Glutamatergic neuron (in vitro differentiated cells): ENCODE measurements around the gene ASTN2. TPM values are rescaled to one million over a fixed set of nuclear protein-coding genes. Genes with fewer than 3 reads are reported as not detected.

ENCODE experiments used
- DNase-seq: peaks from one replicate; pipeline ENCODE4 v3.0.0; 2022
- H3K27ac Mint-ChIP-seq: one replicate; pipeline ENCODE4 v1.8.0; 2020; ENCODE audit warnings: mild to moderate bottlenecking, mixed read lengths, inconsistent platforms; ENCODE audit not compliant: unreplicated experiment
- H3K27me3 Mint-ChIP-seq: one replicate; pipeline ENCODE4 v1.8.0; 2020; ENCODE audit warnings: mild to moderate bottlenecking, moderate library complexity, mixed read lengths, inconsistent platforms; ENCODE audit not compliant: unreplicated experiment
- H3K36me3 Mint-ChIP-seq: one replicate; pipeline ENCODE4 v1.8.0; 2020; ENCODE audit warnings: mild to moderate bottlenecking, mixed read lengths, inconsistent platforms; ENCODE audit not compliant: unreplicated experiment
- H3K4me1 Mint-ChIP-seq: one replicate; pipeline ENCODE4 v1.8.0; 2020; ENCODE audit warnings: mild to moderate bottlenecking, low read depth, mixed read lengths, inconsistent platforms; ENCODE audit not compliant: unreplicated experiment
- H3K4me3 Mint-ChIP-seq: one replicate; pipeline ENCODE4 v1.8.0; 2020; ENCODE audit warnings: mild to moderate bottlenecking, mixed read lengths, inconsistent platforms; ENCODE audit not compliant: unreplicated experiment
- H3K9me3 Mint-ChIP-seq: one replicate; pipeline ENCODE4 v1.8.0; 2020; ENCODE audit warnings: mild to moderate bottlenecking, moderate library complexity, mixed read lengths, inconsistent platforms; ENCODE audit not compliant: unreplicated experiment
- total RNA-seq: library from RNA; stranded (reverse); fragmentation: NEBNext Ultra II Directional; extraction: Animal tissue kit (Norgen Biotek cat#: 25700); gene quantifications from one replicate; pipeline ENCODE4 v1.2.1, GENCODE V29; 2021; ENCODE audit not compliant: unreplicated experiment
- TF ChIP-seq, protein P1 (sequence below): fragments of 200-600 bp; sonication (generic); IDR thresholded peaks from one replicate; pipeline ENCODE4 v1.5.0; 2021; ENCODE audit not compliant: partially characterized antibody, unreplicated experiment

ASTN2 gene
- total RNA-seq, 1 donor from 2014 or later: 134 TPM

DNA sequence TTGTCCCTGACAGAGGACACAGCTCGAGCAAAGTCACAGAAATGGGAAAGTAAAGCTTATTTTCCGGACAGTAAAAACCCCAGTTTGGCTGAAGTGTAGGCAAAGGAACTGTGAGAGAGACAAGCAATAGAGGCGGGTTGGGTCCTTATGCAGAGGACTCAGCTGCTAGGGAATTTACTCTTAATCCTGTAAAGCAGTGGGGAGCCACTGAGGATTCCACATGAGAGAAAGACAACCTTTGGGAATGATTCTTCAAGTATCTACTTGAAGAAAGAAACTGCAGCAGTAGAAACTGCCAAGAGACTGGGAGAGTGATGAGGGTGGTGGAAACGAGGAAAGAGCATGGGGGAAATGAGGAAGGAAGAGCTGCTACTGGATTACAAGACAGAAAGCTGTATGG lies 20.2 kb downstream of the ASTN2 start:
- H3K36me3 Mint-ChIP-seq: no peaks in the 10 kb centered on the region
- no peak for DNase-seq
- no peak overlapping the region for H3K27ac Mint-ChIP-seq
- peaks cover 6% of the 10 kb centered on the region for H3K27me3 Mint-ChIP-seq
- H3K4me1 Mint-ChIP-seq: peaks cover 44% of the 10 kb centered on the region
- peaks cover 4% of the 10 kb centered on the region for H3K9me3 Mint-ChIP-seq
- H3K4me3 Mint-ChIP-seq: peak overlapping the region; percentile 7
- TF ChIP-seq, protein P1, sequence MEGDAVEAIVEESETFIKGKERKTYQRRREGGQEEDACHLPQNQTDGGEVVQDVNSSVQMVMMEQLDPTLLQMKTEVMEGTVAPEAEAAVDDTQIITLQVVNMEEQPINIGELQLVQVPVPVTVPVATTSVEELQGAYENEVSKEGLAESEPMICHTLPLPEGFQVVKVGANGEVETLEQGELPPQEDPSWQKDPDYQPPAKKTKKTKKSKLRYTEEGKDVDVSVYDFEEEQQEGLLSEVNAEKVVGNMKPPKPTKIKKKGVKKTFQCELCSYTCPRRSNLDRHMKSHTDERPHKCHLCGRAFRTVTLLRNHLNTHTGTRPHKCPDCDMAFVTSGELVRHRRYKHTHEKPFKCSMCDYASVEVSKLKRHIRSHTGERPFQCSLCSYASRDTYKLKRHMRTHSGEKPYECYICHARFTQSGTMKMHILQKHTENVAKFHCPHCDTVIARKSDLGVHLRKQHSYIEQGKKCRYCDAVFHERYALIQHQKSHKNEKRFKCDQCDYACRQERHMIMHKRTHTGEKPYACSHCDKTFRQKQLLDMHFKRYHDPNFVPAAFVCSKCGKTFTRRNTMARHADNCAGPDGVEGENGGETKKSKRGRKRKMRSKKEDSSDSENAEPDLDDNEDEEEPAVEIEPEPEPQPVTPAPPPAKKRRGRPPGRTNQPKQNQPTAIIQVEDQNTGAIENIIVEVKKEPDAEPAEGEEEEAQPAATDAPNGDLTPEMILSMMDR: no peak

DNA sequence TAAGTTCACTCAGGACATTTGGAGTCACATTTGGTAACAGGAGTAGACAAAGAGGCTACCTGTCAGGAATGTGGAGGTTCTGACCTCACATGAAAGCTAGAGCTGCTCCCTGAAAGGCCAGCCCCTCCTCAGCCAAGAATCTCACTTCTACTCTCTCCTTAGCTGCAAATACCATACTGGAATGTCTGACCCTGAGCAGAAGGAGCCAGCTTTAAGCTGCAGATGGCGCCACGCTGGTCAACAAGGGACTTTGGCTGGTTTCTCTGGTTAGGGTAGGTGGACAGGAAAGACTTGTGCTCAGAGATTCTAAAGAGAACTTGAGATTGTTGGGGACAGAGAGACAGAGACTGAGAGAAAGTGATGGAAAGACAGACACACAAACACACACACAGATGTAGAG lies 21.9 kb downstream of the ASTN2 start:
- Mint-ChIP-seq H3K36me3 (no peaks in the 10 kb centered on the region), H3K9me3 (peaks cover 3% of the 10 kb centered on the region), H3K27ac (no peak overlapping the region), H3K4me1 (peaks cover 31% of the 10 kb centered on the region), H3K4me3 (no peak overlapping the region), H3K27me3 (peaks cover 6% of the 10 kb centered on the region)
- TF ChIP-seq, protein P1: no peak
- no peak for DNase-seq

DNA sequence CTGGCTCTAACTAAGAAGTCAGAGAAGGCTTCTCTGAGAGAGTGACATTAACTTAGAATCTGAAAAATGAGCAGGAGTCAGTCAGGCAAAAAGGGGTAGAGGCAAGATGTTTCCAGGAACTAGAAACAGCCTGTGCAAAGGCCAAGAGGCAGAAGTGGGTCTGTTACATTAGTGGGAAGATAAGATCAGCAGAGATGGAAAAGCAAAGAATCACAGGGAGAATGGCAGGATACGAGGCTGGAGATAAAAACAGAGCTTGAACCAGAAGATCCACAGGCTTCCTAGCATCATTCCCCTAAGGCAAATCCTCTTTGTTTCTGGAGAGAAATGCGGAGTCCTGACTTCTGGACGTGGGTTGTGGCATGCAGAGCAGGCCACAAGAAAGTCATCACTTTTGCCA lies 27.4 kb downstream of the ASTN2 start:
- H3K36me3 Mint-ChIP-seq: no peaks in the 10 kb centered on the region
- DNase-seq: no peak
- no peaks in the 10 kb centered on the region for H3K27me3 Mint-ChIP-seq
- H3K4me1 Mint-ChIP-seq: peaks cover 9% of the 10 kb centered on the region
- H3K27ac Mint-ChIP-seq: no peak overlapping the region
- no peak overlapping the region for H3K4me3 Mint-ChIP-seq
- H3K9me3 Mint-ChIP-seq: peaks cover 2% of the 10 kb centered on the region
- TF ChIP-seq, protein P1: no peak

- H3K27me3 Mint-ChIP-seq: peaks cover 7% of the 10 kb centered on the region
- H3K36me3 Mint-ChIP-seq: peaks cover 8% of the 10 kb centered on the region
- H3K4me3 Mint-ChIP-seq: no peak overlapping the region
- peaks cover 35% of the 10 kb centered on the region for H3K4me1 Mint-ChIP-seq
- no peak overlapping the region for H3K27ac Mint-ChIP-seq
- TF ChIP-seq, protein P1: no peak
- H3K9me3 Mint-ChIP-seq: peaks cover 3% of the 10 kb centered on the region
- no peak for DNase-seq
Observed at GRCh38 chr9:117379341-117379740, 35.5 kb downstream of the ASTN2 start.

DNA sequence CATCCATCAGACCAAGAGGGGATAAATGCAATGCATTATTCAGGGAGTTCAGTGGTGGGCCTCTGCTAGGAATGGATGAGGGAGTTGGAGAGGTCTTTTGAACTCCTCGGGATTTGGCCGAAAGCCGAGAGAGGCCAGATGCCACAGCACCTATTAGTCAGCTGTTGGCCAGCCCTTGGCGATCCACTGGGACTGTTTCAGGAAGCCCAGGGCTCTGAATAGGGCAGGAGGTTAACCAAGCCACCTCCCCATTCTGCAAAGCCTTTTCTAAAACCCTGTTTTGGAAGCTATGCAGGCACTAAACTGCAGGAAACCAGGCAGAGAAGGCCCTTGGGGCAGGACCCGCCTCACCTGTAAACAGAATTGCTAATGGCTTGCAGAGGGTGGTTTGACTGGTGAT lies 37.8 kb downstream of the ASTN2 start:
- TF ChIP-seq, protein P1: no peak
- peaks cover 8% of the 10 kb centered on the region for H3K27me3 Mint-ChIP-seq
- peaks cover 3% of the 10 kb centered on the region for H3K9me3 Mint-ChIP-seq
- H3K36me3 Mint-ChIP-seq: peaks cover 8% of the 10 kb centered on the region
- peaks cover 44% of the 10 kb centered on the region for H3K4me1 Mint-ChIP-seq
- peak; percentile 60 for DNase-seq
- peak overlapping the region; percentile 96 for H3K27ac Mint-ChIP-seq
- peak overlapping the region; percentile 77 for H3K4me3 Mint-ChIP-seq
